Epithelial cell of esophagus (primary cell): ENCODE data around the gene TMEM37.

ENCODE experiments used
- DNase-seq: peaks from one replicate; pipeline ENCODE4 v3.0.0; 2010; ENCODE audit warnings: low read depth
- H3K4me3 ChIP-seq: 2 replicates; pipeline ENCODE4 v1.5.1; 2011; ENCODE audit warnings: mild to moderate bottlenecking, low read length, control low read depth
- TF ChIP-seq, protein P1 (sequence below): IDR thresholded peaks from 2 replicates; pipeline ENCODE4 v1.5.1; 2011; ENCODE audit warnings: low read depth, mild to moderate bottlenecking, low read length, control low read depth, inconsistent platforms; ENCODE audit not compliant: insufficient read depth; ENCODE audit errors: missing control alignments

The TMEM37 gene

DNA sequence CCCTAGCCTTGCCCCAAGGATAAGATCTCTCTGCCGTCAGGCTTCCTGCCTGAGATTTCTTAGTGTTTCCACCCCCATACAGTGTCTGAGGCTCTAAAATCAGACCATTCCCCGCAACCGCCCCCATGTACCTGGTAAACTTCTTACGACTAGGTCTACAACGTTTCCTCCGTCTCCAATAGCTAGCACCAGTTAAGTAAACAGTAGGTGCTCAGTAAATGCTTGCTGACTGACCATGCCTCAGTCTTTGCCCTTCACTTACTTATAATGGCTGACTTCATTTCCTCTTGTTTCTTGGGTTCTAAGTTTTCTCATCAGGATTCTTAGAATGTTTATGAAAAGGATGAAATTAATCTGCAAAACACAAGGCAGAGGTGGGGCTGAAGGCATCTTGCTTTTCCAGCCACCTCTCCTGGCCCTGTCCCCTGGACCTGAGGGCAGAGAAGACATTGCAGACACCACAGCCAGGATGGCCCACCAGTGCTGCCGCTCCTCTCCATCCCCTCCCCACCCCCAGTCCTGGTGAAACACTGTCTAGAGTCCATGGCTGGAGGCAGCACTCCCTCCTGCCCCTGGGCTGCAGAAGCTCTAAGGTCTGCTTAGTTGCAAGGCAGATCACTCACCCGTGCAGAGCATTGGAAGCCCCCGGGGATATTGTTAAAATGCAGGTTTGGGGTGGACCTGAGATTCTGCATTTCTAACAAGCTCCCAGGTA, 16.9 kb downstream of the TMEM37 start:
- DNase-seq, result no peak
- no peak overlapping the region for H3K4me3 ChIP-seq

DNA sequence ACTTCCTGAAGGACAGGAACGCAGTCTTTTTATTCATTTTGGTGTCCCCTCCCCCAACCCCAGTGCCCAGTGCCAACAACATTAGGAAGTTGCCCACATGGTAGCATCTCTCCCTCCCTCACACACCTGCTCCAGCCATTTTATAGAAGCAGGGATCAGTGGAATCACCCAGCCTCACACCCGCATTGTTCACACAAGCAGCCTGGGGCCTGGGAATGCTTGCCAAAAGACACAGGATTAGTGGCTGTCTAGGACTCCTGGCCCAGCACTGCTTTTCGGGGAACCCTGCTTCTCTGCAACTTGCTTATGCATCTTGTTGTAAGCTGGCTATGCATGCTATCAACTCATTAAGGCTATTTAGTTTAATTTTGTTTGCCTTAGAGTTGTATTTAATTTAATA, 17.9 kb downstream of the TMEM37 start:
- TF ChIP-seq, protein P1, sequence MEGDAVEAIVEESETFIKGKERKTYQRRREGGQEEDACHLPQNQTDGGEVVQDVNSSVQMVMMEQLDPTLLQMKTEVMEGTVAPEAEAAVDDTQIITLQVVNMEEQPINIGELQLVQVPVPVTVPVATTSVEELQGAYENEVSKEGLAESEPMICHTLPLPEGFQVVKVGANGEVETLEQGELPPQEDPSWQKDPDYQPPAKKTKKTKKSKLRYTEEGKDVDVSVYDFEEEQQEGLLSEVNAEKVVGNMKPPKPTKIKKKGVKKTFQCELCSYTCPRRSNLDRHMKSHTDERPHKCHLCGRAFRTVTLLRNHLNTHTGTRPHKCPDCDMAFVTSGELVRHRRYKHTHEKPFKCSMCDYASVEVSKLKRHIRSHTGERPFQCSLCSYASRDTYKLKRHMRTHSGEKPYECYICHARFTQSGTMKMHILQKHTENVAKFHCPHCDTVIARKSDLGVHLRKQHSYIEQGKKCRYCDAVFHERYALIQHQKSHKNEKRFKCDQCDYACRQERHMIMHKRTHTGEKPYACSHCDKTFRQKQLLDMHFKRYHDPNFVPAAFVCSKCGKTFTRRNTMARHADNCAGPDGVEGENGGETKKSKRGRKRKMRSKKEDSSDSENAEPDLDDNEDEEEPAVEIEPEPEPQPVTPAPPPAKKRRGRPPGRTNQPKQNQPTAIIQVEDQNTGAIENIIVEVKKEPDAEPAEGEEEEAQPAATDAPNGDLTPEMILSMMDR, result no peak
- DNase-seq, result no peak
- no peak overlapping the region for H3K4me3 ChIP-seq

More for the DNA sequence above, 16.9 kb downstream of the TMEM37 start:
- TF ChIP-seq, protein P1, result no peak

DNA sequence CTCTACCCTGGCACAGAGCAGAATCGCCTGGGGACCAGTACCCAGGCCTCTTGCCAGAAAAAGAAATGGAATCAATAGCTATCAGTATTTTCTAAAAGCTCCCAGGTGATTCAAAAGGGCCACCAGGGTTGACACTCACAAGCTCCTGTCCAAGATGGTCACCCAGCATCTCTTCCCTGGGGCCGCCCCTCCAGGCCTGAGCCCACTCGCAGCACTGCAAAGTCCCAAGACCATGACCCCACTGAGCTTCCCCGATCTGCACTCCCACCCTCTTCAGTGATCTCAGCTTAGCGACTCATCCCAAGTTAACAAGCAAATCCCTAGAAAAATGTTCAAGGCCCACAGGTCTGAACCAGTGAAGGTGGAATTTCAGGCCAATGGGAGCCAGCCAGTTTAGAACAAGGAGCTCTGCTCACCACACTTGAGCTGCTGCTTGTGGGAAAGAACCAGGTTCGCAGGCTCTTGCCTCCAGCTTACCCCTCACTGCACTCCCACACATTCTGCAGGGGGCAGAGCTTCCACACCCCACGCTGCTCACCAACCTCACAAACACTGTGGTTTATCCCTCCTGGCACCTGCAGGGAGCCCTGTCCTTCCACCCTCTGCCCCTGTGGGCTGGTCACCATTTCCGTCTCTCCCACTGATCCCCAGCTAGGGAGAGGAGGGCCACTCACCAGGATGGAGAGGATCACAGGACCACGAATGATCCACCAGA, 19.8 kb downstream of the TMEM37 start:
- no peak for DNase-seq
- TF ChIP-seq, protein P1, result no peak
- no peak overlapping the region for H3K4me3 ChIP-seq

DNA sequence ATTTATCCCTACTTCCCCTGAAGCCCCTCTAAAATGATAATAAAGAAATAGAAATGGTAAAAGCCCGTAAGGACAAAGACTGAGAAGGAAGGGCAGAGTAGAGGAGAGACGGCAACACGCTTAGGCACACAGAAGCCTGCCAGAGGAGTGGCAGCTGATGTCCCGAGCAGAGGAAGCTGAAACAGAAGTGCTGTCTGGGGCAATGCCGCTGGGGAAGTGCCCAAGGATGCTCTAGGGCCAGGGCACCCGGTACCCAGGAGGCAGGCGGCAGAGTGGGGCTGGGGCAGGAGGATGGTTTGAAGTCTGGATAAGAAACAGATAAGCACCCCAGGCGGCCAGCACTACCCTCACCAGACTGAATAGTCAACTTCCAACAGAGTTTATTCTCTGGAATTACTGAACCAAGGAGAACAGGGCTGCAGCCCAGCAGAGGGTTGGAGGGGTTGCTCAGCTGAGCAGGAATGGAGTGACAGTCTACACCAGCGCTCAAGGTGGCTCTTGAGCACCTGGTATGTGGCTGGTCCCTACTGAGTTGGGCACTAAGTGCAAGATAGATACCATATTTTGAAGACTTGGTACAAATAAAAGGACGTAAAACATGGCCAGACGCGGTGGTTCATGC, 22.4 kb downstream of the TMEM37 start:
- no peak for DNase-seq
- H3K4me3 ChIP-seq, result no peak overlapping the region
- TF ChIP-seq, protein P1, result no peak

DNA sequence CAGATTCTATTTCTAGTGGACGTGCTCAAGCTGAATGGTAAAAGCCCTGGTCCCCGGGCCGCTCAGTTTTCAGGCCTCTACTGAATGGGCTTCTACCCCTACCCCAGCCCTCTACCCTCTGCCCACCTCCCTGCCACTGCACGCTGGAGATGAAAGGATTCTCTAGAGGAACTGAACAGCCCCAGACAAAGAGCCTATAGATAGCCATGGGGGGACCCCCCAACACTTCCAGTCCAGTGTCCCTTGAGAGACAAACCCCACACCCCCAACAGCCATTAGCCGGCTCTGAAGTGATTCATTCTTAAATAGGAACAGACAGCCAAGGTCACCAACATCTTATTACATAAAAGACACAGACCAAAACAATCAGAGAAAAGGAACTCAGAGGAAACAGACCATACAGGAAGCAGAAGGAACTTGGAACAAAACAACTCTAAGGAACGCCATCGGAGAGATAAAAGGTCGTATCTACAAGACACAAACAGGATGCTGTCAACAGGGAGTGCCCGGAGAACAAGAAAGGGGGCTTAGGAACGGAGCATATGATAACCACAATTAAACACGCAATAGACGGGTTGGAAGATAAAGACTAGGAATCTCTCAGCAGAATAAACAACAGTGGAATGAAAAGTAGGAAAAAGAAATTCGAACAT, 23.5 kb downstream of the TMEM37 start:
- TF ChIP-seq, protein P1, result no peak
- no peak for DNase-seq
- H3K4me3 ChIP-seq, result no peak overlapping the region

DNA sequence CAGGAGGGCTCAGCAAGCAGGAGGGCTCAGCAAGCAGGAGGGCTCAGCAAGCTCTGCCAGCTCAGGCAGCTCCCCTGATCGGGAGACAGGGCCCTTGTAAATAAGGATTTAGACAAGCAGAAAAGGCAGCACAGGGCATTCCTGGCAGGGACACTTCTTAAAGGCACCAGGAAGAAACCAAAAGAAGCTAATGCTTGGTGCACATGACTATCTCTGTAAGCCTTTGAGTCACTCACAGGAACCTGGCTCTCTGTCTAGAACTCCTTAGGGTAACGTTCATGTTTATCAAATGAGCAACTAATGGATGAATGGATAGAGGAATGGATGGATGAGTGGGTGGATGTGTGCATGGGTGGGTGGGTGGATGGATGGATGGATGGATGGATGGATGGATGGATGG, 28.4 kb downstream of the TMEM37 start:
- DNase-seq, result peak; percentile 45
- no peak overlapping the region for H3K4me3 ChIP-seq
- TF ChIP-seq, protein P1, result no peak
